A549 treated with Hydrocortisone at 1 μM for 4 hours (cell line): ENCODE data around the gene BNC1. TPM values are rescaled to one million over a fixed set of nuclear protein-coding genes. Genes with fewer than 3 reads are reported as not detected.

Experiments
- total RNA-seq: library from RNA; stranded (reverse); fragments of 200-300 nt; extraction: Qiagen RNA extraction; gene quantifications from 5 replicates; pipeline ENCODE4 v1.2.3, GENCODE V29; 2022

The BNC1 gene, protein sequence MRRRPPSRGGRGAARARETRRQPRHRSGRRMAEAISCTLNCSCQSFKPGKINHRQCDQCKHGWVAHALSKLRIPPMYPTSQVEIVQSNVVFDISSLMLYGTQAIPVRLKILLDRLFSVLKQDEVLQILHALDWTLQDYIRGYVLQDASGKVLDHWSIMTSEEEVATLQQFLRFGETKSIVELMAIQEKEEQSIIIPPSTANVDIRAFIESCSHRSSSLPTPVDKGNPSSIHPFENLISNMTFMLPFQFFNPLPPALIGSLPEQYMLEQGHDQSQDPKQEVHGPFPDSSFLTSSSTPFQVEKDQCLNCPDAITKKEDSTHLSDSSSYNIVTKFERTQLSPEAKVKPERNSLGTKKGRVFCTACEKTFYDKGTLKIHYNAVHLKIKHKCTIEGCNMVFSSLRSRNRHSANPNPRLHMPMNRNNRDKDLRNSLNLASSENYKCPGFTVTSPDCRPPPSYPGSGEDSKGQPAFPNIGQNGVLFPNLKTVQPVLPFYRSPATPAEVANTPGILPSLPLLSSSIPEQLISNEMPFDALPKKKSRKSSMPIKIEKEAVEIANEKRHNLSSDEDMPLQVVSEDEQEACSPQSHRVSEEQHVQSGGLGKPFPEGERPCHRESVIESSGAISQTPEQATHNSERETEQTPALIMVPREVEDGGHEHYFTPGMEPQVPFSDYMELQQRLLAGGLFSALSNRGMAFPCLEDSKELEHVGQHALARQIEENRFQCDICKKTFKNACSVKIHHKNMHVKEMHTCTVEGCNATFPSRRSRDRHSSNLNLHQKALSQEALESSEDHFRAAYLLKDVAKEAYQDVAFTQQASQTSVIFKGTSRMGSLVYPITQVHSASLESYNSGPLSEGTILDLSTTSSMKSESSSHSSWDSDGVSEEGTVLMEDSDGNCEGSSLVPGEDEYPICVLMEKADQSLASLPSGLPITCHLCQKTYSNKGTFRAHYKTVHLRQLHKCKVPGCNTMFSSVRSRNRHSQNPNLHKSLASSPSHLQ
- 0.69 to 0.95 TPM (median 0.86 TPM) in 5 replicates for total RNA-seq

DNA sequence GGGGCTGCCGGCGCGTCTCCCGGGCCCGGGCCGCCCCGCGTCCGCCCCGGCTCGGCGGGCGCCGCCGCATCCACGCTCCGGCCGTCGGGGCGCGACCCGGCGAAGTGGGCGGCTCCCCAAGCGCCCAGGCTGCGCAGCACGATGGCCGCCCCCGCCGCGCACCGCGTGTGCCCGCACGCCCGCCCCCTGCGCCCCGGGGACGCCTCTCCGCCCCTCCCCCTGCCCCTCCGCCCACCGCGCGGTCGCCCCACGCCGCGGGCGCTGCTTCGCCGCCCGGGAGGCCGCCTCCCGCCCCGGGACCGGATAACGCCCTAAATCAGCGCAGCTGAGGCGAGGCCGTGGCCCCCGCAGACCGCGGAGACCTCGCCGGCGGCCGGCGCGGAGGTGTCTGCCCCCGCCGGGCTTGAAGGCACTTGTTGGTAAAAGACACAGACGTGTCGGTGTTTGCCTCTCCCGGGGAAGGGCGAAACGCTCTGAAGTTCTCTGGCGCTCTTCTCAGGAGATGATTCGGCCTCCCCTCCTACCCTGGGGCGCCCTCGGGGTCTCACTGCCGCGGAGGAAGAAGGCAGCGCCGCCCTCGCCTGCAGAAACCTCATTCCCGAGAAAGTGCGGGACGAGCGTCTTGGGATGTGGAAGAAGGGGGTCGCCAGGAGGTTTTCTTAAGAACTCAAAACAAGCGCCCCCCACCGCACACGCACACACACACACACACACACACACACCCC lies at the start of gene BNC1:
Gene BNC1, minus strand, starts transcription at position 106 of the 725 bp plus-strand sequence. Its CDS starts 36 bp downstream, at position 70.

GRCh38 chr15:83207660-83208366 lies 76.7 kb downstream of the BNC1 start, which contains the start of gene HDGFL3:
TSS of gene HDGFL3 (minus strand) at chr15:83207823. CDS start at chr15:83207414, 409 bp downstream.

Other genes starting within 250 kb of the BNC1 start
- gene BTBD1, start 217.4 kb downstream of the BNC1 start, total RNA-seq: 48.0 to 62.4 TPM (median 55.8 TPM) in 5 replicates
- 0.07 to 0.15 TPM (median 0.07 TPM) in 4 of 5 replicates, not detected in the other for gene TM6SF1, start 177.0 kb downstream of the BNC1 start, total RNA-seq
- 47.0 to 70.3 TPM (median 54.1 TPM) in 5 replicates for gene HDGFL3, start 76.8 kb downstream of the BNC1 start, total RNA-seq
- 0.38 to 0.75 TPM (median 0.61 TPM) in 5 replicates for gene SH3GL3, start 162.7 kb upstream of the BNC1 start, total RNA-seq